PC-9 (cell line): ENCODE results near the gene ZSCAN21. TPM values are rescaled to one million over a fixed set of nuclear protein-coding genes. Genes with fewer than 3 reads are reported as not detected.

ENCODE experiments used
- BruUV-seq: library from RNA; stranded (reverse); fragments of 400-500 nt; replicated peaks from 2 replicates; lab custom pipeline; 2021; lab: Mats Ljungman, UMichigan
- CTCF ChIA-PET: fragments of 300-600 bp; sonication (Branson Sonifier 250); formaldehyde crosslinking; loops from one replicate; lab custom pipeline; 2022; ENCODE audit warnings: antibody characterized with exemption; lab: Charles Lee
- POLR2A ChIA-PET: fragments of 300-600 bp; sonication (Branson Sonifier 250); formaldehyde crosslinking; loops from one replicate; lab custom pipeline; 2022; ENCODE audit warnings: antibody characterized with exemption; ENCODE audit not compliant: unreplicated experiment; lab: Charles Lee
- DNase-seq, 2 experiments: peaks; one replicate each; pipeline versions ENCODE4 v3.0.0 to v3.0.0-alpha.2; 2015 to 2022; ENCODE audit warnings: mixed read lengths in 1 of 2
- H2AFZ ChIP-seq: fragments of 200-600 bp; sonication (generic); 2 replicates; pipeline ENCODE4 v1.8.1; 2017; ENCODE audit warnings: antibody characterized with exemption
- H3F3A ChIP-seq: fragments of 200-600 bp; sonication (generic); 2 replicates; pipeline ENCODE4 v1.8.1; 2017; ENCODE audit warnings: antibody characterized with exemption, mild to moderate bottlenecking, low read depth; ENCODE audit not compliant: insufficient read depth
- H3K27ac ChIP-seq: fragments of 200-600 bp; sonication (generic); 2 replicates; pipeline ENCODE4 v1.6.1; 2016; ENCODE audit warnings: mixed run types
- H3K27me3 ChIP-seq: fragments of 200-600 bp; sonication (generic); 2 replicates; pipeline ENCODE4 v1.6.1; 2016; ENCODE audit warnings: low read depth, mixed run types; ENCODE audit not compliant: insufficient read depth
- H3K36me3 ChIP-seq: fragments of 200-600 bp; sonication (generic); 2 replicates; pipeline ENCODE4 v1.6.1; 2016; ENCODE audit warnings: low read depth, mixed run types
- H3K4me1 ChIP-seq: fragments of 200-600 bp; sonication (generic); replicated peaks from 2 replicates; pipeline ENCODE4 v1.6.1; 2016; ENCODE audit warnings: mixed run types; ENCODE audit not compliant: insufficient read depth
- H3K4me2 ChIP-seq: fragments of 200-600 bp; sonication (generic); 2 replicates; pipeline ENCODE4 v1.6.1; 2017; ENCODE audit warnings: mixed run types
- H3K4me3 ChIP-seq: fragments of 200-600 bp; sonication (generic); 2 replicates; pipeline ENCODE4 v1.6.1; 2016; ENCODE audit warnings: mixed run types
- H3K79me2 ChIP-seq: fragments of 200-600 bp; sonication (generic); 2 replicates; pipeline ENCODE4 v1.6.1; 2017; ENCODE audit warnings: low read depth, mixed run types
- H3K9me2 ChIP-seq: fragments of 200-600 bp; sonication (generic); 2 replicates; pipeline ENCODE4 v1.8.1; 2017; ENCODE audit warnings: mild to moderate bottlenecking; ENCODE audit not compliant: insufficient read depth
- H3K9me3 ChIP-seq: fragments of 200-600 bp; sonication (generic); 2 replicates; pipeline ENCODE4 v1.8.1; 2016; ENCODE audit warnings: low read depth; ENCODE audit not compliant: insufficient read depth
- H4K20me1 ChIP-seq: fragments of 200-600 bp; sonication (generic); 2 replicates; pipeline ENCODE4 v1.8.1; 2017; ENCODE audit not compliant: insufficient read depth
- EZH2 ChIP-seq: fragments of 200-600 bp; sonication (generic); IDR thresholded peaks from 2 replicates; pipeline ENCODE4 v1.8.0; 2017; ENCODE audit warnings: antibody characterized with exemption, low read depth
- intact Hi-C: fragments of 100-400 bp; cut with micrococcal nuclease; formaldehyde crosslinking; loops from one replicate; pipeline ENCODE4 v1.10.0; 2022; ENCODE audit not compliant: unreplicated experiment
- total RNA-seq: library from RNA; stranded (reverse); gene quantifications from 2 replicates; pipeline ENCODE4 v1.2.3, GENCODE V29; 2021
- TF ChIP-seq, protein P1 (sequence below): fragments of 200-600 bp; sonication (generic); conservative IDR thresholded peaks from 2 replicates; pipeline ENCODE4 v1.6.1; 2017; ENCODE audit warnings: mixed run types, antibody characterized with exemption, mild to moderate bottlenecking, moderate library complexity

The ZSCAN21 gene
- total RNA-seq, 1 experiment from 2014 or later, result 8.9 TPM

DNA sequence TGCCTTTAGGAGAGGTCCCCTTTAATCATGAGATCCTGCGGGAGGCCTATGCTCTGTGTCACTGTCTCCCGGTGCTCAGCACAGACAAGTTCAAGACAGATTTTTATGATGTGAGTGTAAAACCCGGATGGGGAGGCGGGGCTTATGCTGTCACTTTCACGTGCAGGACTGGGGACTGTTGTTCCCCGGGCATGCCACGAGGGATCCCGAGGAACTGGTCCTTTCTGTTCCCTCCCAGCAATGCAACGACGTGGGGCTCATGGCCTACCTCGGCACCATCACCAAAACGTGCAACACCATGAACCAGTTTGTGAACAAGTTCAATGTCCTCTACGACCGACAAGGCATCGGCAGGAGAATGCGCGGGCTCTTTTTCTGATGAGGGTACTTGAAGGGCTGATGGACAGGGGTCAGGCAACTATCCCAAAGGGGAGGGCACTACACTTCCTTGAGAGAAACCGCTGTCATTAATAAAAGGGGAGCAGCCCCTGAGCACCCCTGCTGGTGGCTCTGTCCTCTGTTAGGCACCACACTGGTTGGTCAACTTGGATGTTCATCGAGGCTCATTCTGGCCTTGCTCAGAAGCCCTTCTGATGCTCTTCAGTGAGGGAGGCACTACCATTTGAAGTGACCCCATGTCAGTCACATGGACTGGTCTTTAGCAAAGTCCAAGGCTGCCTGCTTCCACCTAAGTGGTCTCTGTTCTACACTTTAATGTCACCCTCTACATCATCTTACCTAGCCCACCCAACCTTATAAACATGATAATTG is 42.0 kb downstream of the ZSCAN21 start:
- no peaks in the 10 kb centered on the region for H3K9me3 ChIP-seq
- no peak overlapping the region for H3K4me3 ChIP-seq
- ChIA-PET CTCF (interaction anchor here (0.6 kb wide), 1 partner anchor 13 kb away, joined by 3 read pairs; no protein-coding TSS in a partner anchor), POLR2A (interaction anchor here (0.5 kb wide), 1 partner anchor 9 kb away, joined by 5 read pairs; no protein-coding TSS in a partner anchor)
- BruUV-seq, result no TSS peak
- H3K27me3 ChIP-seq, result no peaks in the 10 kb centered on the region
- TF ChIP-seq, protein P1, sequence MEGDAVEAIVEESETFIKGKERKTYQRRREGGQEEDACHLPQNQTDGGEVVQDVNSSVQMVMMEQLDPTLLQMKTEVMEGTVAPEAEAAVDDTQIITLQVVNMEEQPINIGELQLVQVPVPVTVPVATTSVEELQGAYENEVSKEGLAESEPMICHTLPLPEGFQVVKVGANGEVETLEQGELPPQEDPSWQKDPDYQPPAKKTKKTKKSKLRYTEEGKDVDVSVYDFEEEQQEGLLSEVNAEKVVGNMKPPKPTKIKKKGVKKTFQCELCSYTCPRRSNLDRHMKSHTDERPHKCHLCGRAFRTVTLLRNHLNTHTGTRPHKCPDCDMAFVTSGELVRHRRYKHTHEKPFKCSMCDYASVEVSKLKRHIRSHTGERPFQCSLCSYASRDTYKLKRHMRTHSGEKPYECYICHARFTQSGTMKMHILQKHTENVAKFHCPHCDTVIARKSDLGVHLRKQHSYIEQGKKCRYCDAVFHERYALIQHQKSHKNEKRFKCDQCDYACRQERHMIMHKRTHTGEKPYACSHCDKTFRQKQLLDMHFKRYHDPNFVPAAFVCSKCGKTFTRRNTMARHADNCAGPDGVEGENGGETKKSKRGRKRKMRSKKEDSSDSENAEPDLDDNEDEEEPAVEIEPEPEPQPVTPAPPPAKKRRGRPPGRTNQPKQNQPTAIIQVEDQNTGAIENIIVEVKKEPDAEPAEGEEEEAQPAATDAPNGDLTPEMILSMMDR, result no peak
- no peak for TF ChIP-seq EZH2
- H2AFZ ChIP-seq, result no peak overlapping the region
- peaks cover 22% of the 10 kb centered on the region; the same call in 1 of the 2 replicates for H4K20me1 ChIP-seq
- DNase-seq, result peak in 1 of 2 experiments; percentile 41
- H3K4me1 ChIP-seq, result peaks cover 26% of the 10 kb centered on the region
- H3F3A ChIP-seq, result peaks cover 84% of the 10 kb centered on the region
- H3K36me3 ChIP-seq, result peaks cover 20% of the 10 kb centered on the region
- intact Hi-C loops, result no loop called here
- H3K4me2 ChIP-seq, result no peak overlapping the region
- H3K9me2 ChIP-seq, result no peaks in the 10 kb centered on the region
- peaks cover 10% of the 10 kb centered on the region for H3K79me2 ChIP-seq
- no peak overlapping the region for H3K27ac ChIP-seq

DNA sequence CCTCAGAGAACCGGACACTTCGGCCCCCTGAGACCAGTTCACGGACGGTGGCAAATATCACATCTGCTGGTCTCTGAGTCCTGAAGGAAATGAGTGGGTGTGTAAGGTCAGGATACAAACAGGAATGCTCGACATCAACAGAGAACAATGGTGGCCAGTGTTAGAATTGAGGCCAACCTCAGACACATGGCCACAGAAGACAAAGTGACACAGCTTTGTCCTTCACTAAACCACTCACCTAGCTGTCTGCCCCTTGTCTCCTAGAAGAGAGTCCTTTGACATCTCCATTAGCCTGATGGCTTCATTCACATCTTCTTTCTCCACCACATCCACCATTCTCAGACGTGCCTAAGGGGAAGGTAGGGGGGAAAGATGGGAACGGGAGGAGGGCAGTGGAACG is 43.5 kb downstream of the ZSCAN21 start:
- Histone ChIP-seq H3K4me3 (no peak overlapping the region), H2AFZ (no peak overlapping the region), H3K9me2 (no peaks in the 10 kb centered on the region), H3K4me2 (no peak overlapping the region), H3K27ac (no peak overlapping the region), H3F3A (peaks cover 86% of the 10 kb centered on the region), H3K27me3 (no peaks in the 10 kb centered on the region), H4K20me1 (peaks cover 22% of the 10 kb centered on the region; the same call in 1 of the 2 replicates), H3K4me1 (peaks cover 14% of the 10 kb centered on the region), H3K79me2 (peaks cover 22% of the 10 kb centered on the region), H3K9me3 (no peaks in the 10 kb centered on the region), H3K36me3 (peaks cover 32% of the 10 kb centered on the region)
- no peak for DNase-seq
- BruUV-seq, result TSS peak; percentile 1
- POLR2A ChIA-PET, result no interaction called here
- TF ChIP-seq EZH2, result no peak
- TF ChIP-seq, protein P1, result no peak
- intact Hi-C loops, result no loop called here
- CTCF ChIA-PET, result no interaction called here

DNA sequence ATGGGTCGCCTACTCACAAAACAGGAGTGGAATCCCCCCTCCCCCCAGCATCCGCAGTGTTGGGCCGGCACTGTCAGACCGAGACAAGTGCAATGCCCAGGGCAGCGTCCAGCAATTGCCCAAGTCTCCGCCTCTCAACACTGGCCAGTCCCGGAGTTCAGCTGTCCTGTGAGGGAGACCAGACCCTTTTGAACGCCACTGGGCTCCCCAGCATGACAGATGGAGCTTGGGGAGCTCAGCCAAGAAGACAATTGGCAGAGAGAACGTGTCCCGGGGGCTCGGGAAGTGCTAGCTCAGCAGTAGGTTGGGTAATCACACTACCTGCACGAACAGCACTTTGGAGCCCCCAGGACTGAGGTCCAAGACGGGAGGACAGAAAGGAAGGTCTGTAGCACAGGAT is 43.9 kb downstream of the ZSCAN21 start:
- no peaks in the 10 kb centered on the region for H3K27me3 ChIP-seq
- no peaks in the 10 kb centered on the region for H3K9me2 ChIP-seq
- peaks cover 27% of the 10 kb centered on the region for H3K79me2 ChIP-seq
- peaks cover 22% of the 10 kb centered on the region; the same call in 1 of the 2 replicates for H4K20me1 ChIP-seq
- H3K4me3 ChIP-seq, result no peak overlapping the region
- H3F3A ChIP-seq, result peaks cover 91% of the 10 kb centered on the region
- ChIA-PET CTCF (no interaction called here), POLR2A (no interaction called here)
- BruUV-seq, result no TSS peak
- intact Hi-C loops, result no loop called here
- TF ChIP-seq, protein P1, result no peak
- no peak for TF ChIP-seq EZH2
- H2AFZ ChIP-seq, result no peak overlapping the region
- H3K27ac ChIP-seq, result no peak overlapping the region
- H3K4me2 ChIP-seq, result no peak overlapping the region
- H3K4me1 ChIP-seq, result peaks cover 10% of the 10 kb centered on the region
- no peaks in the 10 kb centered on the region for H3K9me3 ChIP-seq
- H3K36me3 ChIP-seq, result peaks cover 37% of the 10 kb centered on the region
- DNase-seq, result no peak
